GM12878 (cell line): ENCODE data around the gene BAG1. TPM values are rescaled to one million over a fixed set of nuclear protein-coding genes. Genes with fewer than 3 reads are reported as not detected.
A peak's percentile ranks its signal among the peaks of the same experiment; 100 is the strongest.

Experiments used
- CBFB ChIP-seq: IDR thresholded peaks from 2 replicates; pipeline ENCODE4 v1.6.1; 2016; ENCODE audit warnings: antibody characterized with exemption, low read depth
- CBX3 ChIP-seq: fragments of 200-600 bp; sonication (generic); IDR thresholded peaks from 2 replicates; pipeline ENCODE4 v1.6.1; 2016; ENCODE audit warnings: low read depth, borderline replicate concordance
- CBX5 ChIP-seq: sonication (generic); IDR thresholded peaks from 2 replicates; pipeline ENCODE4 v1.6.1; 2016; ENCODE audit warnings: low read depth, moderate library complexity, mild to moderate bottlenecking, inconsistent platforms
- CREB1 ChIP-seq: IDR thresholded peaks from 2 replicates; pipeline ENCODE4 v1.6.1; 2012; ENCODE audit warnings: low read depth, mild to moderate bottlenecking, inconsistent platforms
- CREM ChIP-seq: IDR thresholded peaks from 2 replicates; pipeline ENCODE4 v1.6.1; 2014; ENCODE audit warnings: antibody characterized with exemption, low read depth
- E4F1 ChIP-seq: fragments of 450-650 bp; IDR thresholded peaks from 2 replicates; pipeline ENCODE4 v1.6.1; 2018; ENCODE audit warnings: borderline replicate concordance, mild to moderate bottlenecking; ENCODE audit not compliant: partially characterized antibody
- KDM1A ChIP-seq: fragments of 200-600 bp; sonication (generic); IDR thresholded peaks from 2 replicates; pipeline ENCODE4 v1.6.1; 2016; ENCODE audit warnings: borderline replicate concordance
- MAX ChIP-seq: IDR thresholded peaks from 2 replicates; pipeline ENCODE4 v1.6.1; 2012; ENCODE audit warnings: low read depth, low read length, improper control_type of control experiment
- MEF2B ChIP-seq: fragments of 450-650 bp; IDR thresholded peaks from 2 replicates; pipeline ENCODE4 v1.6.1; 2018; ENCODE audit warnings: mild to moderate bottlenecking, moderate library complexity; ENCODE audit not compliant: partially characterized antibody, poor library complexity, severe bottlenecking
- MXI1 ChIP-seq: fragments of 150-350 bp; IDR thresholded peaks from 2 replicates; pipeline ENCODE4 v1.6.1; 2011; ENCODE audit warnings: low read depth, mild to moderate bottlenecking, inconsistent platforms, low read length, improper control_type of control experiment
- NR2F1 ChIP-seq: fragments of 450-650 bp; conservative IDR thresholded peaks from 2 replicates; pipeline ENCODE4 v1.6.1; 2017; ENCODE audit warnings: mild to moderate bottlenecking
- PAX5 ChIP-seq: IDR thresholded peaks from 2 replicates; pipeline ENCODE4 v1.6.1; 2011; ENCODE audit warnings: low read depth, low read length, borderline replicate concordance
- RAD21 ChIP-seq: IDR thresholded peaks from 2 replicates; pipeline ENCODE4 v1.6.1; 2011; ENCODE audit warnings: mild to moderate bottlenecking, low read depth, low read length, moderate library complexity; ENCODE audit not compliant: insufficient read depth
- REST ChIP-seq: IDR thresholded peaks from 2 replicates; pipeline ENCODE4 v1.6.1; 2012; ENCODE audit warnings: mild to moderate bottlenecking, low read depth, low read length
- RFX5 ChIP-seq: IDR thresholded peaks from 2 replicates; pipeline ENCODE4 v1.6.1; 2011; ENCODE audit warnings: low read depth, low read length, improper control_type of control experiment
- SKIL ChIP-seq: fragments of 450-650 bp; IDR thresholded peaks from 2 replicates; pipeline ENCODE4 v1.6.1; 2017; ENCODE audit warnings: mild to moderate bottlenecking, low read depth, inconsistent platforms; ENCODE audit not compliant: poor library complexity, severe bottlenecking
- SMAD5 ChIP-seq: IDR thresholded peaks from 2 replicates; pipeline ENCODE4 v1.6.1; 2016; ENCODE audit warnings: antibody characterized with exemption, low read depth
- SMC3 ChIP-seq: IDR thresholded peaks from 2 replicates; pipeline ENCODE4 v1.6.1; 2011; ENCODE audit warnings: low read length, improper control_type of control experiment, borderline replicate concordance
- STAT1 ChIP-seq: fragments of 450-650 bp; conservative IDR thresholded peaks from 2 replicates; pipeline ENCODE4 v1.6.1; 2014; ENCODE audit warnings: antibody characterized with exemption, mild to moderate bottlenecking
- TARDBP ChIP-seq: IDR thresholded peaks from 2 replicates; pipeline ENCODE4 v1.6.1; 2016; ENCODE audit warnings: borderline replicate concordance
- TCF7 ChIP-seq: IDR thresholded peaks from 2 replicates; pipeline ENCODE4 v1.6.1; 2014; ENCODE audit warnings: antibody characterized with exemption, borderline replicate concordance
- ZNF207 ChIP-seq: fragments of 450-650 bp; IDR thresholded peaks from 2 replicates; pipeline ENCODE4 v1.6.1; 2014; ENCODE audit warnings: antibody characterized with exemption, mild to moderate bottlenecking, borderline replicate concordance
- ZZZ3 ChIP-seq: IDR thresholded peaks from 2 replicates; pipeline ENCODE4 v1.6.1; 2011; ENCODE audit warnings: low read depth; ENCODE audit not compliant: control insufficient read depth, insufficient read length
- polyA plus RNA-seq, 11 experiments: library from polyadenylated mRNA; depleted of rRNA in 4 of 11; unstranded in 6 of 11; stranded (reverse) in 5 of 11; fragments of >200 nt; fragmentation: Nextera tagmentation in 4 of 11; fragmentation: Illumina TruSeq in 1 of 11; extraction: Ambion mirVana in 4 of 11; extraction: Trizol in 1 of 11; gene quantifications; 1 replicate in 1 of 11; 2 replicates in 10 of 11; pipeline versions ENCODE4 v1.2.1 to v1.2.3, GENCODE V29; 2011 to 2016; ENCODE audit warnings: inconsistent platforms in 2 of 11, missing spikeins in 2 of 11, low read depth in 1 of 11
- total RNA-seq, 4 experiments: library from RNA; depleted of rRNA in 3 of 4; stranded (reverse); fragments of >200 nt in 3 of 4; fragmentation: Illumina TruSeq in 1 of 4; extraction: Trizol in 1 of 4; gene quantifications; 2 replicates each; pipeline versions ENCODE4 v1.2.1 to v1.2.3, GENCODE V29; 2013 to 2021

The BAG1 gene
- total and polyA plus RNA-seq, 10 of the 15 experiments (the other 5 are each of a cell fraction or from before 2014, with no cell fraction given) = 11.6 to 135 (median 68.9) TPM

GRCh38 chr9:33290247-33291030 is 25.9 kb upstream of the BAG1 start, which contains the start of gene NFX1 (continued):
- TF ChIP-seq TCF7 = no peak
- TF ChIP-seq MAX = peak; percentile 98
- TF ChIP-seq NR2F1 = peak; percentile 66
- TF ChIP-seq MXI1 = peak; percentile 96
- 0 out of 2 replicates have a peak, but pooled peaks have one; percentile 33 for TF ChIP-seq RFX5
- TF ChIP-seq CBFB = peak; percentile 90
- TF ChIP-seq ZNF207 = peak; percentile 80; the same call in 1 of the 2 replicates
- TF ChIP-seq CREB1 = peak; percentile 99
- TF ChIP-seq E4F1 = peak; percentile 54
- TF ChIP-seq TARDBP = no peak
- peak; percentile 100 for TF ChIP-seq CREM
- no peak for TF ChIP-seq SMC3
- no peak for TF ChIP-seq KDM1A
- no peak for TF ChIP-seq RAD21
- TF ChIP-seq PAX5 = peak; percentile 74; the same call in 1 of the 2 replicates
- peak; percentile 94 for TF ChIP-seq SMAD5
- peak; percentile 78 for TF ChIP-seq SKIL
- TF ChIP-seq CBX5 = peak; percentile 92
- TF ChIP-seq REST = no peak
- TF ChIP-seq STAT1 = 0 out of 2 replicates have a peak, but pooled peaks have one; percentile 16
- TF ChIP-seq MEF2B = peak; percentile 95
- no peak for TF ChIP-seq ZZZ3
- no peak for TF ChIP-seq CBX3
